Loucy (cell line): Measurements from ENCODE around the gene OR6K6.

ENCODE experiments used
- H2AFZ ChIP-seq: fragments of 200-600 bp; sonication (generic); 2 replicates; pipeline ENCODE4 v1.6.0; 2016; ENCODE audit warnings: antibody characterized with exemption, mild to moderate bottlenecking, low read length, moderate library complexity
- H3F3A ChIP-seq: fragments of 200-600 bp; 2 replicates; pipeline ENCODE4 v1.6.0; 2016; ENCODE audit warnings: antibody characterized with exemption, low read depth, mild to moderate bottlenecking
- H3K27me3 ChIP-seq: fragments of 200-600 bp; sonication (generic); 2 replicates; pipeline ENCODE4 v1.6.1; 2014; ENCODE audit warnings: low read length, mild to moderate bottlenecking; ENCODE audit not compliant: insufficient read depth, poor library complexity, severe bottlenecking
- H3K36me3 ChIP-seq: fragments of 200-600 bp; sonication (generic); 2 replicates; pipeline ENCODE4 v1.6.1; 2016; ENCODE audit warnings: low read length; ENCODE audit not compliant: insufficient read depth
- H3K4me1 ChIP-seq: fragments of 200-600 bp; sonication (generic); 2 replicates; pipeline ENCODE4 v1.5.1; 2014; ENCODE audit warnings: low read length, mild to moderate bottlenecking; ENCODE audit not compliant: insufficient read depth, poor library complexity, severe bottlenecking
- H3K4me2 ChIP-seq: fragments of 200-600 bp; sonication (generic); 2 replicates; pipeline ENCODE4 v1.6.0; 2014; ENCODE audit warnings: antibody characterized with exemption, low read length, low read depth, mild to moderate bottlenecking; ENCODE audit not compliant: poor library complexity, severe bottlenecking
- H3K4me3 ChIP-seq: fragments of 200-600 bp; sonication (generic); 2 replicates; pipeline ENCODE4 v1.5.1; 2014; ENCODE audit warnings: low read length, mild to moderate bottlenecking, mixed read lengths; ENCODE audit not compliant: poor library complexity, severe bottlenecking
- H3K79me2 ChIP-seq: fragments of 200-600 bp; sonication (generic); 2 replicates; pipeline ENCODE4 v1.6.1; 2014; ENCODE audit warnings: low read length; ENCODE audit not compliant: insufficient read depth
- H3K9ac ChIP-seq: fragments of 200-600 bp; sonication (generic); 2 replicates; pipeline ENCODE4 v1.6.0; 2014; ENCODE audit warnings: mild to moderate bottlenecking, low read depth, low read length, moderate library complexity; ENCODE audit not compliant: poor library complexity, severe bottlenecking
- H3K9me2 ChIP-seq: fragments of 200-600 bp; sonication (generic); replicated peaks from 2 replicates; pipeline ENCODE4 v1.6.1; 2016; ENCODE audit warnings: low read depth, low read length, mixed read lengths
- H3K9me3 ChIP-seq: fragments of 200-600 bp; sonication (generic); 2 replicates; pipeline ENCODE4 v1.6.1; 2014; ENCODE audit warnings: mild to moderate bottlenecking, antibody characterized with exemption, low read length, low read depth; ENCODE audit not compliant: insufficient read depth
- H4K20me1 ChIP-seq: fragments of 200-600 bp; sonication (generic); 2 replicates; pipeline ENCODE4 v1.6.0; 2014; ENCODE audit warnings: antibody characterized with exemption, low read length, mild to moderate bottlenecking; ENCODE audit not compliant: insufficient read depth, poor library complexity, severe bottlenecking
- EZH2phosphoT487 ChIP-seq: fragments of 200-600 bp; IDR thresholded peaks from 2 replicates; pipeline ENCODE4 v1.6.1; 2018; ENCODE audit warnings: antibody characterized with exemption, mild to moderate bottlenecking, moderate library complexity, borderline replicate concordance
- TF ChIP-seq, protein P1 (sequence below): fragments of 200-600 bp; sonication (generic); conservative IDR thresholded peaks from 2 replicates; pipeline ENCODE4 v1.5.1; 2014; ENCODE audit warnings: mild to moderate bottlenecking, antibody characterized with exemption, low read length

OR6K6 gene

DNA sequence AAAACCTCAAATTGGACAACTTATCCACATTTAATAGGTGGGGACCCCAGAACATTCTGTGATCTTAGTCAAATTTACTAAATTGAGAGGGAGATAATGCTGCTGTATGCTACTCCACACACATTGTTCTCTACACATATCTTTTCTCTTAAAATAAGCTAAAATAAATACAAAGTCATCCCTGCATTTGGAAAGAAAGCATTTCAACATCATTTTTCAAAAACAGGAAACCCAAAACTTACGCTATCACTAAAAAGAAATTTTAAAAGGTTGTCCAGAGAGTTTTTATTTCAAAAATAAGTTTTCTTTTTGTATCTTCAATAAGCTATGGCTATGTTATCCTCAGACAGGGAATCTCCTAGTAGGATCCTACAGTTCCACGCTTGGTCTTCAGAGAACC, 46.0 kb downstream of the OR6K6 start:
- TF ChIP-seq EZH2phosphoT487 = no peak
- TF ChIP-seq, protein P1, sequence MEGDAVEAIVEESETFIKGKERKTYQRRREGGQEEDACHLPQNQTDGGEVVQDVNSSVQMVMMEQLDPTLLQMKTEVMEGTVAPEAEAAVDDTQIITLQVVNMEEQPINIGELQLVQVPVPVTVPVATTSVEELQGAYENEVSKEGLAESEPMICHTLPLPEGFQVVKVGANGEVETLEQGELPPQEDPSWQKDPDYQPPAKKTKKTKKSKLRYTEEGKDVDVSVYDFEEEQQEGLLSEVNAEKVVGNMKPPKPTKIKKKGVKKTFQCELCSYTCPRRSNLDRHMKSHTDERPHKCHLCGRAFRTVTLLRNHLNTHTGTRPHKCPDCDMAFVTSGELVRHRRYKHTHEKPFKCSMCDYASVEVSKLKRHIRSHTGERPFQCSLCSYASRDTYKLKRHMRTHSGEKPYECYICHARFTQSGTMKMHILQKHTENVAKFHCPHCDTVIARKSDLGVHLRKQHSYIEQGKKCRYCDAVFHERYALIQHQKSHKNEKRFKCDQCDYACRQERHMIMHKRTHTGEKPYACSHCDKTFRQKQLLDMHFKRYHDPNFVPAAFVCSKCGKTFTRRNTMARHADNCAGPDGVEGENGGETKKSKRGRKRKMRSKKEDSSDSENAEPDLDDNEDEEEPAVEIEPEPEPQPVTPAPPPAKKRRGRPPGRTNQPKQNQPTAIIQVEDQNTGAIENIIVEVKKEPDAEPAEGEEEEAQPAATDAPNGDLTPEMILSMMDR = no peak
- Histone ChIP-seq H4K20me1 (no peaks in the 10 kb centered on the region), H3K9me2 (no peaks in the 10 kb centered on the region), H3K9ac (no peak overlapping the region), H3K36me3 (no peaks in the 10 kb centered on the region), H3K79me2 (no peaks in the 10 kb centered on the region), H3K27me3 (no peaks in the 10 kb centered on the region), H2AFZ (no peak overlapping the region), H3K4me2 (no peak overlapping the region), H3F3A (no peaks in the 10 kb centered on the region), H3K4me3 (no peak overlapping the region), H3K4me1 (no peaks in the 10 kb centered on the region), H3K9me3 (no peaks in the 10 kb centered on the region)

DNA sequence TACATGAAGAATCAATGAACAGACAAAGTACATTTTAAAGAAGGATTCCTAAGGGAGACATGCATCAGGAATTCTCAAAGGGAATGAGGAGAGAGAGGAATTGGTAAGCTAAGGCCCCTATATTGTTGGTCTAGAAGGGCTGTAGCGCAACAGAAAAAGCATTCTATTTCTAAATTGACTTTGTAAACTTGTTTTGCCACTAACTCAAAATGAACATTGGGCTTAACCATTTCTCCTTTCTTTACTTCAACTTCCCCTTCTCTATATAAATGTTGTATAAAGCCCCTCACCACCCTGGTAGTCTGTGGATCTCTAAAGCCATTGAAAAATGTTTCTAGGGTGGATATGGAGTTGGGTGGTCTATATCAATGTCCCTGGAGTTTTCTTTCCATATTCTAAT, 46.9 kb downstream of the OR6K6 start:
- Histone ChIP-seq H4K20me1 (no peaks in the 10 kb centered on the region), H3K9me3 (no peaks in the 10 kb centered on the region), H3K36me3 (no peaks in the 10 kb centered on the region), H3K27me3 (no peaks in the 10 kb centered on the region), H3K4me3 (no peak overlapping the region), H3F3A (no peaks in the 10 kb centered on the region), H3K9me2 (no peaks in the 10 kb centered on the region), H3K4me1 (no peaks in the 10 kb centered on the region), H2AFZ (no peak overlapping the region), H3K9ac (no peak overlapping the region), H3K79me2 (no peaks in the 10 kb centered on the region), H3K4me2 (no peak overlapping the region)
- TF ChIP-seq, protein P1 = no peak

DNA sequence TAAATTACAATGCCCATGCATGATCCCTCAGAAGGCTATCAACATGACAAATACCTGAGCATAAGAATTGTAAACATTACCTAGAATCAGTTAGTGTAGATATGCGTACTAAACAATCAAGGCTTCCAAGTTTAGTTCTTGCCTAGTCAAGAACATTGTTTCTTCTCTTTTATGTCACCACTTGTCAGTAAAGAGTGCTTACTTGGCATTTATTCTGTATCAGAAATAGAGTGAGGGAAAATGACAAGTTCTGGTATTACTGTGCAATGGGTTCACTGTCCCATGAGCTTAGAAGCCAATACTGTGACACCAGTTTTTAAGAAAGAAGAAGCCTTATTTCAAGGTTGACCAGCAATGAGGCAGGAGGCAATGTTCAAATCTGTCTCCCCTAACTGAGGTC, 49.2 kb downstream of the OR6K6 start:
- no peak overlapping the region for H2AFZ ChIP-seq
- H3K9me2 ChIP-seq = no peaks in the 10 kb centered on the region
- H3K4me3 ChIP-seq = no peak overlapping the region
- H3F3A ChIP-seq = no peaks in the 10 kb centered on the region
- no peaks in the 10 kb centered on the region for H3K9me3 ChIP-seq
- H3K4me1 ChIP-seq = no peaks in the 10 kb centered on the region
- no peaks in the 10 kb centered on the region for H3K36me3 ChIP-seq
- H4K20me1 ChIP-seq = no peaks in the 10 kb centered on the region
- TF ChIP-seq, protein P1 = no peak
- TF ChIP-seq EZH2phosphoT487 = no peak
- H3K4me2 ChIP-seq = no peak overlapping the region
- no peaks in the 10 kb centered on the region for H3K27me3 ChIP-seq
- no peaks in the 10 kb centered on the region for H3K79me2 ChIP-seq
- no peak overlapping the region for H3K9ac ChIP-seq
